Endothelial cell (in vitro differentiated cells): Measurements from ENCODE around the gene ANKH. TPM values are rescaled to one million over a fixed set of nuclear protein-coding genes. Genes with fewer than 3 reads are reported as not detected.

ENCODE experiments used
- DNase-seq: peaks from one replicate; pipeline ENCODE4 v3.0.0; 2021; ENCODE audit warnings: low spot score
- H3K27ac Mint-ChIP-seq: one replicate; pipeline ENCODE4 v1.8.0; 2021; ENCODE audit warnings: mixed read lengths, inconsistent platforms; ENCODE audit not compliant: unreplicated experiment
- H3K27me3 Mint-ChIP-seq: one replicate; pipeline ENCODE4 v1.8.0; 2021; ENCODE audit warnings: mild to moderate bottlenecking, moderate library complexity, mixed read lengths, inconsistent platforms; ENCODE audit not compliant: unreplicated experiment
- H3K36me3 Mint-ChIP-seq: one replicate; pipeline ENCODE4 v1.8.0; 2021; ENCODE audit warnings: mild to moderate bottlenecking, low read depth, mixed read lengths, inconsistent platforms; ENCODE audit not compliant: unreplicated experiment
- H3K4me1 Mint-ChIP-seq: one replicate; pipeline ENCODE4 v1.8.0; 2021; ENCODE audit warnings: mild to moderate bottlenecking, mixed read lengths, inconsistent platforms; ENCODE audit not compliant: unreplicated experiment
- H3K4me3 Mint-ChIP-seq: one replicate; pipeline ENCODE4 v1.8.0; 2021; ENCODE audit warnings: mild to moderate bottlenecking, mixed read lengths, inconsistent platforms; ENCODE audit not compliant: unreplicated experiment
- H3K9me3 Mint-ChIP-seq: one replicate; pipeline ENCODE4 v1.8.0; 2021; ENCODE audit warnings: mixed read lengths, inconsistent platforms; ENCODE audit not compliant: unreplicated experiment
- CTCF ChIP-seq: fragments of 200-600 bp; sonication (generic); IDR thresholded peaks from one replicate; pipeline ENCODE4 v1.5.0; 2021; ENCODE audit warnings: antibody characterized with exemption; ENCODE audit not compliant: unreplicated experiment
- total RNA-seq: library from RNA; stranded (reverse); fragmentation: NEBNext Ultra II Directional; extraction: Animal tissue kit (Norgen Biotek cat#: 25700); gene quantifications from one replicate; pipeline ENCODE4 v1.2.1, GENCODE V29; 2021; ENCODE audit not compliant: unreplicated experiment

ANKH gene
- total RNA-seq, 1 donor from 2014 or later, result 61.8 TPM

- no peak overlapping the region for H3K27ac Mint-ChIP-seq
- peaks cover 2% of the 10 kb centered on the region for H3K36me3 Mint-ChIP-seq
- DNase-seq, result no peak
- no peak overlapping the region for H3K4me3 Mint-ChIP-seq
- H3K27me3 Mint-ChIP-seq, result peaks cover 2% of the 10 kb centered on the region
- no peaks in the 10 kb centered on the region for H3K9me3 Mint-ChIP-seq
- H3K4me1 Mint-ChIP-seq, result peaks cover 20% of the 10 kb centered on the region
- TF ChIP-seq CTCF, result no peak
Measured at GRCh38 chr5:14908172-14908571, 36.6 kb upstream of the ANKH start.

GRCh38 chr5:14906628-14907027, 35.0 kb upstream of the ANKH start:
- Mint-ChIP-seq H3K4me1 (peaks cover 32% of the 10 kb centered on the region), H3K36me3 (no peaks in the 10 kb centered on the region), H3K4me3 (no peak overlapping the region), H3K27me3 (no peaks in the 10 kb centered on the region), H3K9me3 (no peaks in the 10 kb centered on the region), H3K27ac (no peak overlapping the region)
- no peak for DNase-seq
- TF ChIP-seq CTCF, result no peak

- Mint-ChIP-seq H3K4me3 (no peak overlapping the region), H3K27ac (peak overlapping the region; percentile 93), H3K9me3 (no peaks in the 10 kb centered on the region), H3K4me1 (peaks cover 41% of the 10 kb centered on the region), H3K36me3 (no peaks in the 10 kb centered on the region), H3K27me3 (peaks cover 2% of the 10 kb centered on the region)
- DNase-seq, result peak; percentile 35
- TF ChIP-seq CTCF, result no peak
Measured at GRCh38 chr5:14902826-14903560, 31.4 kb upstream of the ANKH start.

GRCh38 chr5:14901462-14902051, 30.0 kb upstream of the ANKH start:
- H3K36me3 Mint-ChIP-seq, result no peaks in the 10 kb centered on the region
- H3K4me3 Mint-ChIP-seq, result no peak overlapping the region

More at GRCh38 chr5:14901462-14902051, 30.0 kb upstream of the ANKH start:
- H3K27me3 Mint-ChIP-seq, result peaks cover 2% of the 10 kb centered on the region
- H3K4me1 Mint-ChIP-seq, result peaks cover 41% of the 10 kb centered on the region
- DNase-seq, result no peak
- no peak for TF ChIP-seq CTCF
- H3K9me3 Mint-ChIP-seq, result no peaks in the 10 kb centered on the region
- peak overlapping the region; percentile 83 for H3K27ac Mint-ChIP-seq
